Measurements from ENCODE around the gene ZNF140.

Gene ZNF140

DNA sequence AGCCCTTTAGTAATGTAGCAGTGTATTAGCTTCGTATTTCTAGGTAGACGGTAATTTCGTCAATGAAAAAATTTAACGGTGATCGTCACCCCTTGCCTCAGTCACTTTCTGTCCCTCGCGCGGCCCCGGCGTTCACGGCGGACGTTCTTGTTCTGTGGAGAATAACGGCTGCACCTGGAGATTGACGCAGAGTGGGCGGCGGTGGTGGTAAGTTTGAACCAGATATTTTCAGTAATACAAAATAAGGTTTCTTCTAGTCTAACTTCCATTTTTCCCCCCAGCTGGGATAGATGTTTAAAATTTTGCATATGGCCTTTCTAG, 50.0 kb downstream of the ZNF140 start:
- DNase-seq = peak; percentile 55

DNA sequence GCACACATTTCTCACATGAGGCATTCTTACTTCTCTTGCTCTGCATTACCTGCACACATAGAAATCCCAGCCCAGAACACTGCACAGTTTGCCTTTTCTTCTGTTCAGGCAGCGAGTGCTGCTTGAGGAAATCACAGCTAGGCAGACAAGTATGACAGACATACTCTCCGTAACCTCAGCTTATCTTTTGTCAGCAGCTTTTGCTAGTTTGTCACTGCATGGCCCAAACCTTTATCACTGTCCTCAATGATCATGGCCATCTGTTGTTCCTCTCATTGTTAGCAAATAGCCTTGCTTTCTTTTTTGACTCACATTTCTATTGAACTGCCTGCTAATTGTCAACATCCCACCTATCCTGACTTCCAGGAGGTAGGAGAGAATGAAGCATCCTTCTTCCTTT, 55.0 kb downstream of the ZNF140 start:
- no peak for DNase-seq

DNA sequence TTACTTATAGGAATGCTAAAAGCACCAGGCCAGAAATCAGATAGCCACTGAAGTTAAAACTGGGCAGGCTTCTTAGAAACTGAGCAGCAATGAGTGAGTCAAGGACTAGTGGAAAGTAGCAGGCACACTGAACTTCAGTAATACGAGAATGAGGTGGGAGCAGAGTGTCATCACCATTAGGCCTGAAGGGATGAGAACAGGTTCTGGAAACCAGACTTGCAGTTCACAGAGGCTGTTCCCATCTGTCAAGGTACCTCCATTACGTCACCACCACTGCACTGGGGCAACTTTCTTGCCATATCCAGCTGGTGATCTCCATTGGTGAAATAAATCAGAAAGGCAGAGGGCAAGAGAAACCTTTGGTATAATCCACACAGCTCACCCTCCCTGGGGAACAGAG, 65.3 kb downstream of the ZNF140 start:
- no peak for DNase-seq

DNA sequence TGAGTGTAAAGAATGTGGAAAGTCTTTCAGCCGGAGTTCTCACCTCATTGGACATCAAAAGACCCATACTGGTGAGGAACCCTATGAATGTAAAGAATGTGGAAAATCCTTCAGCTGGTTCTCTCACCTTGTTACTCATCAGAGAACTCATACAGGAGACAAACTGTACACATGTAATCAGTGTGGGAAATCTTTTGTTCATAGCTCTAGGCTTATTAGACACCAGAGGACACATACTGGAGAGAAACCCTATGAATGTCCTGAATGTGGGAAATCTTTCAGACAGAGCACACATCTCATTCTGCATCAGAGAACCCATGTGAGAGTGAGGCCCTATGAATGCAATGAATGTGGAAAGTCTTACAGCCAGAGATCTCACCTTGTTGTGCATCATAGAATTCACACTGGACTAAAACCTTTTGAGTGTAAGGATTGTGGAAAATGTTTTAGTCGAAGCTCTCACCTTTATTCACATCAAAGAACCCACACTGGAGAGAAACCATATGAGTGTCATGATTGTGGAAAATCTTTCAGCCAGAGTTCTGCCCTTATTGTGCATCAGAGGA, 75.5 kb downstream of the ZNF140 start:
- DNase-seq = no peak

All from femur (tissue), 1 donor.